Keratinocyte (primary cell): ENCODE measurements around the gene PRKCA. TPM values are rescaled to one million over a fixed set of nuclear protein-coding genes. Genes with fewer than 3 reads are reported as not detected.

Source experiments
- DNase-seq: peaks from one replicate; pipeline ENCODE4 v3.0.0-alpha.2; 2011; ENCODE audit warnings: low read depth, missing footprints, low spot score
- FAIRE-seq: peaks from 2 replicates; lab custom pipeline; 2011; peaks lifted over from hg19 to GRCh38; lab: Jason Lieb, UNC
- H2AFZ ChIP-seq: 2 replicates; pipeline ENCODE4 v1.6.0; 2012; ENCODE audit warnings: low read length, control low read depth, inconsistent platforms; ENCODE audit not compliant: control insufficient read depth
- H3K27ac ChIP-seq: 2 replicates; pipeline ENCODE4 v1.5.1; 2011; ENCODE audit warnings: low read length; ENCODE audit not compliant: control insufficient read depth, insufficient read depth
- H3K27me3 ChIP-seq: 3 replicates; pipeline ENCODE4 v1.6.0; 2011; ENCODE audit warnings: low read length; ENCODE audit not compliant: control insufficient read depth, insufficient read depth; ENCODE audit errors: extremely low read depth
- H3K36me3 ChIP-seq, 2 experiments: 2 replicates in 1 of 2; 3 replicates in 1 of 2; pipeline ENCODE4 v1.5.1; 2011; ENCODE audit warnings: low read length in 2 of 2, mild to moderate bottlenecking in 1 of 2; ENCODE audit not compliant: control insufficient read depth in 2 of 2, insufficient read depth in 2 of 2; ENCODE audit errors: extremely low read depth in 1 of 2
- H3K4me1 ChIP-seq: 3 replicates; pipeline ENCODE4 v1.5.1; 2011; ENCODE audit warnings: low read length; ENCODE audit not compliant: control insufficient read depth, insufficient read depth; ENCODE audit errors: extremely low read depth
- H3K4me2 ChIP-seq: 3 replicates; pipeline ENCODE4 v1.6.0; 2011; ENCODE audit warnings: low read depth, low read length; ENCODE audit not compliant: control insufficient read depth, insufficient read depth; ENCODE audit errors: extremely low read depth
- H3K4me3 ChIP-seq, 3 experiments: fragments of 200-600 bp in 1 of 3; sonication (generic) in 1 of 3; 2 replicates in 2 of 3; 3 replicates in 1 of 3; pipeline ENCODE4 v1.5.1; 2011 to 2016; ENCODE audit warnings: low read length in 3 of 3, mild to moderate bottlenecking in 3 of 3, control low read depth in 2 of 3, inconsistent platforms in 1 of 3, low read depth in 1 of 3, mixed read lengths in 1 of 3, mixed run types in 1 of 3, moderate library complexity in 1 of 3; ENCODE audit not compliant: control insufficient read depth in 2 of 3, insufficient read depth in 2 of 3; ENCODE audit errors: extremely low read depth in 1 of 3
- H3K79me2 ChIP-seq: 2 replicates; pipeline ENCODE4 v1.6.0; 2012; ENCODE audit warnings: low read length; ENCODE audit not compliant: control insufficient read depth, insufficient read depth
- H3K9ac ChIP-seq: 3 replicates; pipeline ENCODE4 v1.6.0; 2011; ENCODE audit warnings: low read length; ENCODE audit not compliant: control insufficient read depth, insufficient read depth; ENCODE audit errors: extremely low read depth
- H3K9me1 ChIP-seq: 3 replicates; pipeline ENCODE4 v1.6.0; 2011; ENCODE audit warnings: low read length; ENCODE audit not compliant: control insufficient read depth, insufficient read depth; ENCODE audit errors: extremely low read depth
- H3K9me3 ChIP-seq: 2 replicates; pipeline ENCODE4 v1.5.1; 2012; ENCODE audit warnings: low read depth, low read length; ENCODE audit not compliant: control insufficient read depth
- H4K20me1 ChIP-seq: 3 replicates; pipeline ENCODE4 v1.6.0; 2011; ENCODE audit warnings: low read length; ENCODE audit not compliant: control insufficient read depth, insufficient read depth; ENCODE audit errors: extremely low read depth
- CTCF ChIP-seq, 3 experiments: IDR thresholded peaks in 1 of 3; conservative IDR thresholded peaks in 1 of 3; optimal IDR thresholded peaks in 1 of 3; 2 replicates in 2 of 3; 3 replicates in 1 of 3; pipeline versions ENCODE3 to v1.5.1; 2011; ENCODE audit warnings: low read length in 3 of 3, mild to moderate bottlenecking in 3 of 3, moderate library complexity in 2 of 3, control low read depth in 1 of 3, inconsistent platforms in 1 of 3; ENCODE audit not compliant: insufficient read depth in 2 of 3; ENCODE audit errors: extremely low read depth in 1 of 3
- EZH2 ChIP-seq: IDR thresholded peaks from one replicate; pipeline ENCODE4 v1.6.1; 2012; ENCODE audit warnings: inconsistent platforms, mild to moderate bottlenecking, low read length, moderate library complexity
- dilution Hi-C: fragments of 300-500 bp; cut with MboI; formaldehyde crosslinking; loops from one replicate; pipeline ENCODE4 v1.7.0; 2020; ENCODE audit warnings: low sequenced_read_pairs; ENCODE audit not compliant: extremely low pct_ligation_motif_present
- polyA plus RNA-seq, 5 experiments: library from polyadenylated mRNA; depleted of rRNA in 3 of 5; stranded (reverse) in 3 of 5; stranded (forward) in 1 of 5; unstranded in 1 of 5; fragments of >200 nt; gene quantifications; 1 replicate in 1 of 5; 2 replicates in 3 of 5; 3 replicates in 1 of 5; pipeline versions ENCODE4 v1.2.1 to v1.2.3, GENCODE V29; 2011 to 2012; ENCODE audit warnings: missing spikeins in 2 of 5, low read depth in 1 of 5, low replicate concordance in 1 of 5

PRKCA gene
- polyA plus RNA-seq, 1 donor (not counting 4 experiments of a cell fraction or from before 2014, with no cell fraction given), result 3.6 TPM

- no peaks in the 10 kb centered on the region for H4K20me1 ChIP-seq
- no peak for FAIRE-seq
- no peaks in the 10 kb centered on the region for H3K79me2 ChIP-seq
- H3K4me1 ChIP-seq, result no peaks in the 10 kb centered on the region
- H3K36me3 ChIP-seq, result no peaks in the 10 kb centered on the region
- H3K9me1 ChIP-seq, result no peaks in the 10 kb centered on the region
- no peaks in the 10 kb centered on the region for H3K9me3 ChIP-seq
- dilution Hi-C loops, result no loop called here
- H3K27me3 ChIP-seq, result no peaks in the 10 kb centered on the region
- H3K4me3 ChIP-seq, result no peak overlapping the region
- H3K4me2 ChIP-seq, result no peak overlapping the region
- TF ChIP-seq EZH2 (no peak), CTCF (optimal IDR thresholded peaks at IDR 0.05 in 1 of 3, IDR thresholded peaks at IDR 0.05 in 1 of 3, conservative IDR thresholded peaks at IDR 0.05 in 1 of 3; ENCODE audit: extremely low read depth in 1 of 3, insufficient read depth in 2 of 3, low read length in 3 of 3) (no peak)
- H3K9ac ChIP-seq, result no peak overlapping the region
- no peak for DNase-seq
- H3K27ac ChIP-seq, result no peak overlapping the region
- H2AFZ ChIP-seq, result no peak overlapping the region
These were observed 510.9 kb downstream of the PRKCA start for GRCh38 chr17:66813296-66813695.

GRCh38 chr17:66814026-66814425 lies 511.6 kb downstream of the PRKCA start:
- no peak overlapping the region for H2AFZ ChIP-seq
- no peaks in the 10 kb centered on the region for H3K36me3 ChIP-seq
- no peak overlapping the region for H3K4me2 ChIP-seq
- H4K20me1 ChIP-seq, result no peaks in the 10 kb centered on the region
- H3K4me1 ChIP-seq, result no peaks in the 10 kb centered on the region
- no peak for TF ChIP-seq EZH2
- TF ChIP-seq CTCF (optimal IDR thresholded peaks at IDR 0.05 in 1 of 3, IDR thresholded peaks at IDR 0.05 in 1 of 3, conservative IDR thresholded peaks at IDR 0.05 in 1 of 3; ENCODE audit: extremely low read depth in 1 of 3, insufficient read depth in 2 of 3, low read length in 3 of 3), result no peak
- H3K79me2 ChIP-seq, result no peaks in the 10 kb centered on the region
- no peaks in the 10 kb centered on the region for H3K27me3 ChIP-seq
- no peak overlapping the region for H3K9ac ChIP-seq
- H3K4me3 ChIP-seq, result no peak overlapping the region
- no peak for DNase-seq
- H3K27ac ChIP-seq, result no peak overlapping the region
- H3K9me3 ChIP-seq, result no peaks in the 10 kb centered on the region
- no peaks in the 10 kb centered on the region for H3K9me1 ChIP-seq
- no peak for FAIRE-seq
- dilution Hi-C loops, result no loop called here
